Stimulated activated CD4-positive, alpha-beta T cell treated with anti-CD3 and anti-CD28 coated beads, Interleukin-15, amount 100 ng/mL, for 1 hour (primary cell): Measurements from ENCODE around the gene FAM98C.
"Not testable (repeated sequence)": the region's sequence is repeated elsewhere in the genome, so short reads cannot be mapped to it uniquely, and the experiment has no call there.

Experiments used
- DNase-seq, 2 donors: peaks; one replicate each; pipeline ENCODE4 v3.0.0-alpha.2; 2020; ENCODE audit warnings: low read depth in 1 of 2, low spot score in 1 of 2

Gene FAM98C

DNA sequence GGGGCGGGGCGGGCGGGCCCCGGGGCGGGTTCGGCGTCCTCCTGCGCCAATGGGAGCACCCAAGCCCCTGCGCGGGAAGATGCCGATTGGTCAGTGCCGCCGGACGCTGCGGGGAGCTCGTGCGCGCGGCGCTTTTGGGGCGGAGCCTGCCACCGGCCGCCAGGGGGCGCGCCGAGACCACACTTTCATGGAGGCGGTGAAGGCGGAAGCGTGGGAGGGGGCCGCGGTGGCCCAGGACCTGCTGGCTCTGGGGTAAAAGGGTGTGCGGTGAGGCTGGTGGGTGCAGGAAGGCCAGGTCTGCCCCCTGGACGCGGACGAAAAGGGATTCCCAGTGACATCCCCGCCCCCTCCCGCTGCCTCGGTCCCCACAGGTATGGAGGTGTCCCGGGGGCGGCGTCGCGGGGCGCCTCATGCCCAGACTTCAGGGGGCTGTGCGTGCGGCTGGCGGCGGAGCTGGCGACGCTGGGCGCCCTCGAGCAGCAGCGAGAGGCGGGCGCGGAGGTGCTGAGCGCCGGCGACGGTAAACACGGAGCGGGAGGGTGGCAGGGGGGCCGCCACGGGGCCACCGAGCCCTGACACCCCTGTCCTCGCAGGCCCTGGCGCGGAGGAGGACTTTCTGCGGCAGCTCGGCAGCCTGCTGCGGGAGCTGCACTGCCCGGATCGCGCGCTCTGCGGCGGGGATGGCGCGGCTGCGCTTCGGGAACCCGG is at the start of gene FAM98C:
Gene FAM98C, plus strand, starts transcription at position 127 of the 708 bp plus-strand sequence. Its CDS starts 61 bp downstream, at position 188.
- DNase-seq: peak; percentile 97 to 98

DNA sequence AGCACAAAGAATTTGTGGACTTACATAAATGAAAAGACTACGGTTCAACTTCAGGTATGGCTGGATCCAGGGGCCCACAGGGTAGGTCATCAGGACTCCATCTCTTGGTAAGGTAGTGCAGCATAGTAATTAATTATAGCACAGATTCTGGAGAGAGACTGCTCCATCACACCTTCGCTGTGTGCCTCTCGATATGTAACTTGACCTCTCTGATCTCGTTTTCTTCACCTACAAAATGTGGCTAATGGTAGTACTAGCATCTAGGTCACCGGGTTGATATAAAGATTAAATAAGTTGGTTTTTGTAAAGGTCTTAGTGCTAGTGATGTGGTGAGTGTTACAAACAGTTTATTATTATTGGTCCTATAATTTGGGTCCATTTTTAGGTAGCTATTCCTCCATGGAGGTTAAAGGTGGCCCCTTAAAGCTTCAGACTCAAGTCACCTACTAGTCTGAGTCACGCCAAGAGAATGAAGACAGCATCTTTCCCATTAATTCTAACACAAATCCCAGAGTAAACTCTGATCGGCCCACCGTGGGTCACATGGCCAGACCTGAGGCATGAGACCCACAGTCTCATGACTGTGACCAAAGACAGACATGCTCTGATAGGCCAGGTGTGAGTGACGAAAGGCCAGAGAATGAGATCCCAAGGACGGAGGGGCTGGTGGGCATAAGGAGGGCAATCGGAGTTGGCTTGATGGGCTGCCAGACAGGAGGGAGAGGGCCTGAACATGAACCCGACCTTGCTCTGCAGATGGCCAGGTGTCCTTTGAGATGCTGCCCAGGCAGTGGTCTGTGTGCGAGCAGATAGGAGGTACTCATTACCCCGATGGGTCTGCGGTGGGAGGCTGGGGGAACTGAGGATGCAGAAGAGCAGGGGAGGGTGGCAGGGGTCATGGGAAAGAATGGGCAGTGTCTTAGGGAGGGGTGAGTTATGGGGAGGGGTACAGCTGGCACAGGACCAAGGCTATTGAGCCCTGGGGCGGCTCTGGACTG is 46.9 kb upstream of the FAM98C start:
- no peak for DNase-seq

DNA sequence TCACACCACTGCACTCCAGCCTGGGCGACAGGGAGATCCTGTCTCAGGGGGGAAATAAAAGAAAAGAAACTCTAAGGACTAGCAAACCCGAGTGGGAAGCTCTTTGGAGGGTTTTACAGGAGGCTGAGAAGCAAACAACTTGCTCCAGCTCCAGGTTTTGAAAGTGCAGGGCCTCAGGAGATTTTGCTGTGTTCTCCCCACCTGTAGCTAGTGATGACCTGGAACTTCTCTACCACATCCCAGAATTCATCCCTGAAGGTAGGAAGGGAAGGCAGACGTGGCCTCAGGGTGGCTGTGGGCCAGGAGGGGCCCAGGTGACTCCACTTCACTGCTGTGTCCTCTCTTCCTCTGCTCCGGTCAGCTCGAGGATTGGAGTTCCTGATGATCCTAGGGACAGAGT is 44.8 kb upstream of the FAM98C start:
- DNase-seq: no peak

DNA sequence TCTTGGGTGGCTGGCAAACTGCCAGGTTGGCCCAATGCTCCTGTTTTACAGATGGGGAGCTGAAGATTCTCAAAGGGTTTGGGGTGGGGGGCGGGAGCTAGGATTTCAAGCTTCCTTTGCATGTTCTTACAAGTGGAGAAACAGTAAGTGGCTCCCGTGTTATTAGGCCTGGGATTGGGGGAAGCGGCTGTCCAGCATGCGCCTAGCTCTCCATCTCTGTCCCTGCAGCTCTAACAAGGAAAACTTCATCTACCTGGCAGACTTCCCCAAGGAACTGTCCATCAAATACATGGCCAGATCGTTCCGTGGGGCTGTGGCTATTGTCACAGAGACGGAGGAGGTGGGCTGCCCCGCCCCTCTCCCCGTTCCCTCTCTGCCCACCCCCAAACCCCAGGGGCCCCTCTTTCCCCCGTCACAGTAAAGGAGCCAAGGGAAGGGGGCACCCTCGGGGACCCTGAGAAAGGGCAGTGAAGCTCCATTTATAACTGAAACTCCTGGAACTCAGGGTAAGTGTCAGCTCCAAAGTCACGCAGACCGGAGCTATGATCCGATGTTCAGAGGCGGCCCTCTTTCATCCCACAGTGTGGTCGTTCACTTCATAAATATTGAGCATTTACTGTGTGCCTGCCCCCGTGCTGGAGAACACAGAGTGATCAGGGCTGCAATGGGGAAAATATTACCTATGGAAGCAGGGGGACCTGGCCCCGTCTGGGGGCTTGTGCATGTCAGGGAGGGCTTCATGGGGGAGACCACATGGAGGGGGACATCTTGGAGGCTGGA is 43.5 kb upstream of the FAM98C start:
- DNase-seq: no peak

DNA sequence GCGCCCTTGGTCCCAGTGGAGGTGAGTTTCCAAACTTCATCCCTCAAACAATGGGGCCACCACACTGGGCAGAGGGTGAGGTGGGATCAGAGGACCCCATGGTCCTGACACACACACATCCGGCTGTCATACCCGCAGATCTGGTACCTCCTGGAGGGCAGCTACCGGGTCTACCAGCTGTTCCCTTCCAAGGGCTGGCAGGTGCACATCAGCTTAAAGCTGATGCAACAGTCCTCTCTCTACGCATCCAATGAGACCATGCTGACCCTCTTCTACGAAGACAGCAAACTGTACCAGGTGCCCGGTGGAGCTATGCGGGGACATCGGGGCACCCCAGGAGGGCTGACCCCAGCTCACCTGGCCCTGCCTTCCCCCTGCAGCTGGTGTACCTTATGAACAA is 42.5 kb upstream of the FAM98C start:
- DNase-seq: no peak

DNA sequence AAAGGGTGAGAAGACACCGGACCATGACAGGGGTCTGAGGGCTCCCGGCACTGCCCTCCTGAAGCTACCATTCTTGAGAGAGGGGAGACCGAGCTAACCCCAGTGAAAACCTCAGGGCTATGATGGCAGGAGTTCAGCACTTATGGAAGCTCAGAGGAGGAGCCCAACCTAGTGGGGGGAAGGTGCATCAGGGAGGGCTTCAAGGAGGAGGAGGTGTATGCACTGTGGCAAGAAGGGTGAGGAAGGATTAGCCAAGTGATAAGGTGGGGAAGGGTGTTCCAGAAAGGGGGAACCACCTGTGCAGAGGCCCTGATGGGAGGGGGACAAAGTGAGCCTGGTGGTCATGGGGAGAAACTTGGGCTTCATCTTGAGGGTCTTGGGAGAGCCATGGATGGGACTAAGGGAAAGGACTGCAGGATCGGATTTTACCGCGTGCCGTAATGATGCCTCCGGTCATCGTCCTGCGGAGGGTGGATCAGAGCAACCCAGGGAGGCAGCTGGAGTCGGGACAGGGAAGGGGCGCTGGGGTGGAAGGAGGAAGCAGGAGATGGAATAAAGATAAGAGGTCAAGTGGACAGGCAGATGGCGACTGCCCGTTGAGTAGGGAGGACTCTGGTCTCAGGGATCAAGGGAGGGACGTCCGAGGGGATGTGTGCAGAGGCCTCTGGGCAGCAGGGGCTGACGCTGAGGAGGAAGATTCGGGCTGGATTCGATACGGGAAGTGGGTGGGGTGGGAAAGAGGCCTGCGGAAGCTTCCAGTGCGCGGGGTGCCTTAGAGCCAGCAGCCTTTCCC is 41.9 kb upstream of the FAM98C start:
- no peak for DNase-seq

DNA sequence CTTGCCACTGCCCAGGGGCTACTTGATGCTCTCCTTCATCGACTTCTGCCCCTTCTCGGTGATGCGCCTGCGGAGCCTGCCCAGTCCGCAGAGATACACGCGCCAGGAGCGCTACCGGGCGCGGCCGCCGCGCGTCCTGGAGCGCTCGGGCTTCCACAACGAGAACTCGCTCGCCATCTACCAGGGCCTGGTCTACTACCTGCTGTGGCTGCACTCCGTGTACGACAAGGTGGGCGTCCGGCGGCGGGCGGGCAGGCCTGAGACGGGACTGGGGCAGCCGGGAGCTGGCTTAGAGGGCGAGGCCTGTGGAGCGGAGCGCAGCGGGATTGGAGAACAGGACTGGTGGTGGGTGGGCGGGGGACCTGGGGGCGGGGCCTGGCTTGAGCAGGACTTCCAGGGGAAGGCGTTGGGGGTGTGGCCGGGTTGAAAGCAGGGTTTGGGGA is 41.2 kb upstream of the FAM98C start:
- DNase-seq: peak; percentile 22 to 47

DNA sequence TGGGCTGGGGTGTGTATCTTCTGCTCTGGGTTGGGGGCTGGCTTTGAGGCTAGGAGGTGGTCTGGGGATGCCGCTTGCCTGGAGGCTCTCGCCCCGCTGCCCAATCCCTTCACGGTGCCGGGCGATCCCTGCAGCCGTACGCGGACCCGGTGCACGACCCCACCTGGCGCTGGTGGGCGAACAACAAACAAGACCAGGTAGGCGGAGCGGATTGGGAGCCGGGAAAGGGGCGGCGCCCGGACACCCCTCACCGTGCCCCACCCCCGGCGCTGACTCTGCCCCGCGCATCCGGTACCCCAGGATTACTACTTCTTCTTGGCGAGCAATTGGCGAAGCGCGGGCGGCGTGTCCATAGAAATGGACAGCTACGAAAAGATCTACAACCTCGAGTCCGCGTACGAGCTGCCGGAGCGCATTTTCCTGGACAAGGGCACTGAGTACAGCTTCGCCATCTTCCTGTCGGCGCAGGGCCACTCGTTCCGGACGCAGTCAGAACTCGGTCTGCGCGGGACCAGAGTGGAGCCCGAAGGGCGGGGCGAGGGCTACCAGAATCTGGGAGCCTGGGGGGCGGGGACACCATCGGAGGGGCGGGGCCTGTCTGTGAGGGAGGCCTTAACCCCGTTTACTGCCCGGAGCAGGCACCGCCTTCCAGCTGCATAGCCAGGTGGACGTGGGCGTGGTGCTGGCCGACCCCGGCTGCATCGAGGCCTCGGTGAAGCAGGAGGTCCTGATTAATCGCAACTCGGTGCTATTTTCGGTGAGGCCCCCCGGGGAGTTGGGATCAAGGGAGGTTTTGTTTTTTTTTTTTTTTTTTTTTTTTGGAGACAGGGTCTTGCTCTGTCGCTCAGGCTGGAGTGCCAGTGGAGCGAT is 40.6 kb upstream of the FAM98C start:
- peak; percentile 40 to 50 for DNase-seq

DNA sequence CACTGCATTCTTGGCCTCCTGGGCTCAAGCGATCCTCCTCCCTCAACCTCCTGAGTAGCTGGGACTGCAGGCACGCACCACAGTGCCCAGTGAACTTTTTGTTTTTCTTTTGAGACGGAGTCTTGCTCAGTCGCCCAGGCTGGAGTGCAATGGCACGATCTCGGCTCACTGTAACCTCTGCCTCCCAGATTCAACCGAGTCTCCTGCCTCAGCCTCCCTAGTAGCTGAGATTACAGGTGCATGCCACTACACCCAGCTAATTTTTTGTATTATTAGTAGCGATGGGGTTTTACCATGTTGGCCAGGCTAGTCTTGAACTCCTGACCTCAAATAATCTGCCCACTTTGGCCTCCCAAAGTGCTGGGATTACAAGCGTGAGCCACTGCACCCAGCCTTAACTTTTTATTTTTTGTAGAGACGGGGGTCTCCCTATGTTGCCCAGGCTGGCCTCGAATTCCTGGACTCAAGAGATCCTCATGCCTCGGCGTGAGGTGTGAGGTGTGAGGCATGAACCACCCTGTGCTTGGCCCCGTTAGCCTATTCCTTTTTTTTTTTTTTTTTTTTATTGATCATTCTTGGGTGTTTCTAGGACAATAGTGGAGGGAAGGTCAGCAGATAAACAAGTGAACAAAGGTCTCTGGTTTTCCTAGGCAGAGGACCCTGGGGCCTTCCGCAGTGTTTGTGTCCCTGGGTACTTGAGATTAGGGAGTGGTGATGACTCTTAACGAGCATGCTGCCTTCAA is 39.8 kb upstream of the FAM98C start:
- DNase-seq: not testable (repeated sequence)

DNA sequence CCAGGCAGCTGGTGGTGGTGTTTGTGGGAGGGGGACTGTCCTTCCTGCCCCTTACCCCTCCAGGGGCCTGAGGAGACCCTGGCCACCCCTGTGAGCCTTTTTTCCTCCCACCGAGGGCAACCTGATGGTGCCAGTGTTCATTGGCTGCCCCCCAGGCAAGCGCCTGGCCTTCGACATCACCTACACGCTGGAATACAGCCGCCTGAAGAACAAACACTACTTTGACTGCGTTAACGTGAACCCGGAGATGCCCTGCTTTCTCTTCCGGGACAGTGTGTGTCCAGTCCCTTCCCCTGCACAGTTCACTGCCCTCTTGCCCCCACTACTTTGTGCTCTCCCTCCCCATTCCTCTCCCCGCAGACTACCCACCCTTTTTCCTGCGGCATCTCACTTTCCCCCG is 35.9 kb upstream of the FAM98C start:
- no peak for DNase-seq

DNA sequence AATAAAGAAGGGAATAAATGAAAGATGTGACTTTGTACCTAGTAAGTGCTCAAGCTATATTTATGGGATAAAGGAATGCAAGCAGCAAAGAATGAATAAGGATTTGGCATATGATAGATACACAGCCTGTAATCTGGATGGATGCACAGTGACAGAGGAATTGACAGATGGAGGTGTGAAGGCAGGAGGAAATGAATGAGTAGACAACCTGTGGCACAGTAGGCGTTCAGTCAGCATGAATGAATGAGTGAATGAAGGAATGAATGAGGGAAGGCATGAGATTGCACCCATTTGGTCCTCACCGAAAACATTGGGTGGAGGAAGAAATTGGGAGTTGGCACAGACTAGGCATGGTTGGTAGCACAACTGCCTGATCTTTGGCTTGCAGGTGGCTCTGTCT is 33.3 kb upstream of the FAM98C start:
- DNase-seq: no peak

DNA sequence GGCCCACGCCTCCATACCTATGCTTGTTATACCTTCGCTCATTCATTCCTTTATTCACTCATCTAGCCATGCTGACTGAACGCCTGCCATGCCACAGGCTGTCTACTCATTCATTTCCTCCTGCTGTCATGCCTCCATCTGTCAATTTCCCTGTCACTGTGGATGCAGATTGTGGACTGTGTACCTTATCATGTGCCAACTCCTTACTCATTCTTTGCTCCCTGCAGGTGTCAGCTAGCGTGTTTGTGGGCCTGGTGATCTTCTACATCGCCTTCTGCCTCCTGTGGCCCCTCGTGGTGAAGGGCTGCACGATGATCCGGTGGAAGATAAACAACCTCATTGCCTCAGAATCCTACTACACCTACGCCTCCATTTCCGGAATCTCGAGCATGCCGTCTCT is 32.6 kb upstream of the FAM98C start:
- DNase-seq: no peak

DNA sequence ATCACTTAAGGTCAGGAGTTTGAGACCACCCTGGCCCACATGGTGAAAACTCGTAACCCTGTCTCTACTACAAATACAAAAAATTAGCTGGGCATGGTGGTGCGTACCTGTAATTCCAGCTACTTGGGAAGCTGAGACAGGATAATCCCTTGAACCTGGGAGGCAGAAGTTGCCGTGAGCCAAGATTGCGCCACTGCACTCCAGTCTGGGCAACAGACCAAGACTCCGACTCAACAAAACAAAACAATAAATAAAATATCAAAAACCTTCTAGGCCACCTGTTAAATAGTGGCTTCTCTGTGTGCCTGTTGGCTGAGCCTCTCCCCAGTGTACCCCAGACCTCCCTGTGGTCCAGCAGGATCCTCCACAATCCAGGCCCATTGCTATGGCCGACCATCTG is 31.8 kb upstream of the FAM98C start:
- no peak for DNase-seq

DNA sequence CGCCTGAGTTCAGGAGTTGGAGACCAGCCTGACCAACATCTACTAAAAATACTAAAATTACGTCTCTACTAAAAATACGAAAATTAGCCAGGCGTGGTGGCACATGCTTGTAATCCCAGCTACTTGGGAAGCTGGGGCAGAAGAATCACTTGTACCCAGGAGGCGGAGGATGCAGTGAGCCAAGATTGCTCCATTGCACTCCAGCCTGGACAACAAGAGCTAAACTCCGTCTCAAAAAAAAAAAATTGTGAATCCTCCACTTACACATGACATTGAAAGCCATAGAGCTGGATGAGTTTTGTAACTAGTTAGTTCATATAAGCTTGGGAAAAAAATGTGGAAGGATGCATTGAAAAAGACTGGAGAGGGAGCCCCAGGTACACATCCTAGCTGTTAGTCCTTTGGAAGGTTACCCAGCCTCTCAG is 29.0 kb upstream of the FAM98C start:
- no peak for DNase-seq

DNA sequence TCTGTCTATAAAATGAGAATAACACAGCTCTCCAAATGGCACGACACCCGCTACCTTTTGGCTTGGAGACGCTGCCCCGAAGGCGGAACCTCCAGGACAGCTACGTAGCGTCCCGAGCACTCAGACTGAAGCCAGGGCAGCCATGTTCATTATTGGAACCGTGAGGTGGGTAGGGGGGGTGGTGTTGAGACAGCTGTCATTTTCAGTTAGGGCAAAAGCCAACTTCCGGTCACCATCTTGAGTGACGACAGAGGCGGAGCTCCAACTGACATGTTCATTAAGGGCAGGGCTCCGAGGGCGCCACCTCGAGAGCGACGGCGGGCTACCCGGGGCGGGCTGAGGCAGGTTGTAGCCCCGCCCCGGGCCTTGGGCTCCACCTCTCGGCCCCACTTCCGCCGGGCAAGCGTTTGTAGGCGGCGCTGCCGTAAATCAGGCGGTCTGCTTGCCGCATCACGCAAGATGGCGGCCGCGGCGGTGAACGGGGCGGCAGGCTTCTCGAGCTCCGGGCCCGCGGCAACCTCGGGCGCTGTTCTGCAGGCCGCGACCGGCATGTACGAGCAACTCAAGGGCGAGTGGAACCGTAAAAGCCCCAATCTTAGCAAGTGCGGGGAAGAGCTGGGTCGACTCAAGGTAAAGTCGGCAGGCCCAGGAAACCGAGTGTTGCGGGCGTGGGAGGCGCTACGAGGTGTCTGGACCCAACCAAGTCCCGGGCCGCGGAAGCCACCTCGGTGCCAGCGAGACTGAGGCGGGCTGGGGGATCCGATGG is 28.4 kb upstream of the FAM98C start, which contains the start of gene PSMD8:
Gene PSMD8, plus strand, starts transcription at position 240 of the 766 bp plus-strand sequence. Its CDS starts 31 bp downstream, at position 271.
- peak; percentile 95 to 98 for DNase-seq

DNA sequence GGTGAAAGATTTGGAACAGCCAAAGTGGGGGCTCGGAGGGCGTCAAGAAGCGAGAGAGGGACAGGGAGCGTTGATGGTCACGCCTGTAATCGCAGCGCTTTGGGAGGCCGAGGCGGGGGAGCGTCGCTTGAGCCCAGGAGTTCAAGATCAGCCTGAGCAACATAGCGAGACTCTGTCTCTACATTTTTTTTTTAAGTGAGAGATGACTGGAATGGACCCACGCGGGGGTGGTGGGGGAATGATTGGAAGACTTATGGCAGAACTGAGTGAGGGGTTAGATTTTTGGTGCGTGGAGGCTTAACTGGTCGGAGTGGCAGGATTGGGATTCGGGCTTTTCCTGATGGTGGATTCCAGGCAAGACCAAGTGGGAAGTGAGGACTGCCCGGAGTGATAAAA is 27.8 kb upstream of the FAM98C start:
- DNase-seq: no peak

DNA sequence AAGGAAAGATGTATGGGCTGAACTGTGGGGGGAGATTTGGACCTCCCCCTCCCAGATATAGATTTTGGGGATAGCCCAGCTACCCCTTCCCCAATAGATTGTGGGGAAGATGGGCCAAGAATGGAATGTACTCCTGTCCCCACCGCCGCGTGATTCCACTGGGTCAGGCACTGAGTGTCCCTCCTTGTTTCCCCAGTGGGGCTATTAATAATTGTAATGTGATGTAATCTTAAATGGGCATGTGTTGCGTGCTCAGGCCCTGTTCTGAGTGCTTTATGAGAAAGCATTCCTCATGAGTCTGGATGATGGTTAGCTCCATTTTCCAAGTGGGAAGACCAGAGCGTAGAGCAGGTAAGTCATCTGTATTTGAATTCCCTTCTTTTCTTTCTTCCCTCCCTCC is 27.1 kb upstream of the FAM98C start:
- DNase-seq: no peak

DNA sequence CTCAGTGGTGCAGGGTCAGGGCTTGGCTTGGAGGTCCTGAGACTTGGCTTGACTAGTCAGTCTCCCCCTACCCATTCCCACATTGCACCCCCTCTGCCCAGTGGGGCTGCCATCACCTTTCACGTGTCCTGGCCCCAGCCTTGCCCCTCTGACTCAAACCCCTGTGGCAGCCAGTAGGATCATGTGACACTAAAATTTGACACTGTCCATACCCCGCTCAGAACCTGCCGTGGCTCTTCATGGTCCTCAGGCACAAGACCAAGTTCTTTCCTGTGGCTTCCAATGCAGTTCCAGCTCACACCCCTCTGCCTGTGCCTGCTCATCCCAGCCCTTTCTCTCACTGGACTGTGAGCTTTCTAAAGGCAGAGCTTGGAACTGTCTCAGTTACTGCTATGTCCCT is 26.3 kb upstream of the FAM98C start:
- no peak for DNase-seq
